GM06990 (cell line): ENCODE results near the gene CAPN6.

ENCODE experiments used
- DNase-seq: peaks from one replicate; pipeline ENCODE4 v3.0.0-alpha.2; 2011; ENCODE audit not compliant: insufficient read length; ENCODE audit errors: extremely low read depth
- H3K27me3 ChIP-seq: replicated peaks from 2 replicates; pipeline ENCODE4 v1.6.0; 2011; ENCODE audit warnings: low read length; ENCODE audit not compliant: control insufficient read depth, insufficient read depth
- H3K36me3 ChIP-seq: 2 replicates; pipeline ENCODE4 v1.5.1; 2011; ENCODE audit warnings: low read length; ENCODE audit not compliant: control insufficient read depth, insufficient read depth
- H3K4me3 ChIP-seq: replicated peaks from 2 replicates; pipeline ENCODE4 v1.5.1; 2011; ENCODE audit warnings: low read depth, mild to moderate bottlenecking, control low read depth, low read length
- CTCF ChIP-seq: IDR thresholded peaks from 2 replicates; pipeline ENCODE4 v1.5.1; 2011; ENCODE audit warnings: low read length, control low read depth, mild to moderate bottlenecking, inconsistent platforms; ENCODE audit not compliant: insufficient read depth, poor library complexity, severe bottlenecking

Gene CAPN6

GRCh38 chrX:111254896-111255693 is 15.2 kb downstream of the CAPN6 start:
- no peak overlapping the region for H3K4me3 ChIP-seq
- no peaks in the 10 kb centered on the region for H3K27me3 ChIP-seq
- TF ChIP-seq CTCF: no peak
- DNase-seq: no peak
- H3K36me3 ChIP-seq: no peaks in the 10 kb centered on the region

GRCh38 chrX:111244235-111244750 is 26.0 kb downstream of the CAPN6 start:
- Histone ChIP-seq H3K27me3 (no peaks in the 10 kb centered on the region), H3K36me3 (no peaks in the 10 kb centered on the region), H3K4me3 (no peak overlapping the region)
- peak; percentile 38 for TF ChIP-seq CTCF
- DNase-seq: no peak

GRCh38 chrX:111216293-111216801 is 53.9 kb downstream of the CAPN6 start:
- TF ChIP-seq CTCF: no peak
- H3K36me3 ChIP-seq: no peaks in the 10 kb centered on the region
- no peak overlapping the region for H3K4me3 ChIP-seq
- no peaks in the 10 kb centered on the region; the same call in 1 of the 2 replicates for H3K27me3 ChIP-seq
- no peak for DNase-seq

GRCh38 chrX:111207851-111208250 is 62.4 kb downstream of the CAPN6 start:
- H3K27me3 ChIP-seq: no peaks in the 10 kb centered on the region
- H3K36me3 ChIP-seq: no peaks in the 10 kb centered on the region
- TF ChIP-seq CTCF: no peak
- no peak overlapping the region for H3K4me3 ChIP-seq
- no peak for DNase-seq

- no peaks in the 10 kb centered on the region for H3K36me3 ChIP-seq
- no peaks in the 10 kb centered on the region; the same call in 1 of the 2 replicates for H3K27me3 ChIP-seq
- TF ChIP-seq CTCF: no peak
- DNase-seq: no peak
- H3K4me3 ChIP-seq: no peak overlapping the region
These were observed 70.0 kb downstream of the CAPN6 start for GRCh38 chrX:111200327-111200726.

GRCh38 chrX:111199505-111199904 is 70.8 kb downstream of the CAPN6 start:
- no peak overlapping the region for H3K4me3 ChIP-seq
- H3K36me3 ChIP-seq: no peaks in the 10 kb centered on the region
- TF ChIP-seq CTCF: no peak
- DNase-seq: no peak
- no peaks in the 10 kb centered on the region; the same call in 1 of the 2 replicates for H3K27me3 ChIP-seq
